HG03095 (cell line): Measurements from ENCODE around the gene SAPCD1.
"Not testable (repeated sequence)": the region's sequence is repeated elsewhere in the genome, so short reads cannot be mapped to it uniquely, and the experiment has no call there.

Experiments
- ATAC-seq: cut with Tn5 transposase; IDR thresholded peaks from one replicate; pipeline ENCODE4 v1.9.1; 2021; ENCODE audit warnings: moderate library complexity; ENCODE audit not compliant: unreplicated experiment

The SAPCD1 gene

GRCh38 chr6:31795616-31796298, 33.3 kb downstream of the SAPCD1 start, which contains the start of gene VARS1:
Gene VARS1 (minus strand): TSS chr6:31795752. CDS start chr6:31795217, 535 bp downstream.
- ATAC-seq = peak; percentile 72

DNA sequence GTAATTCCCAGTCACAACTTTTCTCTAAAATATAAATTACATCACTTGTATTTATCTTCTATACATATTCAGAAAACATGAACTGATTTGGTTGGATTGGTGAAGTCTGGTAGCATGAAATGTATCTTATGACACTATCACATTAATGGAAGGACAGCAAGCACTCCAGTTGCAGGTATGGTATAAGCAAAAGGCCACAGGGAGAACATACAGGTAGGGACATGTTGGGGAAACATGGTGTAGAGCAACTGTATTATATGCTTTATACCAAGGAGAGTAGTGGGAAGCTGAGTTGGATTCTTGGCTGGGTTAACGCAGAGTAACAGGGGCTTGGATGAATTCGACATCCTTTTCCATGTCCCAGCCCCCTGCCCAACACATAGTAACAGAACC, 34.5 kb downstream of the SAPCD1 start:
- no peak for ATAC-seq

- ATAC-seq = no peak
These were observed 35.1 kb downstream of the SAPCD1 start for GRCh38 chr6:31797588-31797987.

- ATAC-seq = no peak
These were observed 37.3 kb downstream of the SAPCD1 start for GRCh38 chr6:31799781-31800180.

GRCh38 chr6:31801031-31801927, 38.8 kb downstream of the SAPCD1 start:
- ATAC-seq = not testable (repeated sequence)

DNA sequence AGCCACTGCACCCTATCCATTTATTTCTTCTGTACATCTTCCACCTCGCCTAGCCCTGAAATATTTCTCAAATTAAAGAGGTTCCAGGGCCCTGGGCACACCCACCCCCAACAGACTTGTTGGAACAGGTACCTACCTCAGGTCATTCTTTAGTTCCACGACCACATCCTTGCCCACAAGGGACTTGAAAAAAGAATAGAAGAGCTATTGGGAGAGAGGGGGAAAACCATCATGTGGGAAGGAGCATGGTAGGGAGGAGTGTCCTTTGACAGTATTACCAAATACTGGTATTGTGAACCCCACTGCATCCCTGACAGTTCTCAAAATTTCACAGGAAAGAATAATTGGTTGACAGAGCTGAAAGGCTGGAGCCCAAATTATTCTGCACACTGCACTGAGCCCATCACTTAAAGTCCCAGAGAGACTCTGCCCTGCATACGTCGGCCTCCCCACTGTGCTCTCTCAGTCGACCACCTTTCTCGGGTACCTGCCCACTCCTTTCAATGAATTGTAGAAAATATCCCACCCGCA, 43.5 kb downstream of the SAPCD1 start:
- ATAC-seq = no peak

GRCh38 chr6:31806470-31807272, 44.2 kb downstream of the SAPCD1 start, which contains the start of gene LSM2:
Gene LSM2 (minus strand): TSS chr6:31806966. CDS start chr6:31806757, 209 bp downstream.
- peak; percentile 68 for ATAC-seq

DNA sequence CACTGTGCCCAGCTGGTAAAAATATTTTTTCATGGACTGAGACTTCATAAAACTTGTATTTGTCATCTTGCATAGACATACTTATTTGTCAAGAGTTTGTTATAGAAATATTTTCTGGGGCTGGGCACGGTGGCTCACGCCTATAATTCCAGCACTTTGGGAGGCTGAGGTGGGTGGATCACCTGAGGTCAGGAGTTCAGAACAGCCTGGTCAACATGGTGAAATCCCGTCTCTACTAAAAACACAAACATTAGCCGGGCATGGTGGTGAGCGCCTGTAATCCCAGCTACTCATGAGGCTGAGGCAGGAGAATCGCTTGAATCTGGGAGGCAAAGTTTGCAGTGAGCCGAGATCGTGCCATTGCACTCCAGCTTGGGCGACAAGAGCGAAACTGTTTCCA, 46.1 kb downstream of the SAPCD1 start:
- not testable (repeated sequence) for ATAC-seq

- no peak for ATAC-seq
These were observed 49.2 kb downstream of the SAPCD1 start for GRCh38 chr6:31811645-31812044.

- ATAC-seq = no peak
These were observed 51.0 kb downstream of the SAPCD1 start for GRCh38 chr6:31813465-31813849.
